ENCODE data around the gene YIPF3.

- no peak for TF ChIP-seq CTCF (IDR thresholded peaks at IDR 0.05)
- TF ChIP-seq SIN3A (IDR thresholded peaks at IDR 0.05; ENCODE audit: borderline replicate concordance, insufficient read depth, low read depth, low read length): no peak
- TF ChIP-seq REST (IDR thresholded peaks at IDR 0.05; ENCODE audit: insufficient read depth in 1 of 2, low read depth in 2 of 2, low read length in 1 of 2): no peak
- TF ChIP-seq POLR2AphosphoS5 (IDR thresholded peaks at IDR 0.05; ENCODE audit: low read depth, low read length): no peak
These were observed 24.7 kb downstream of the YIPF3 start for GRCh38 chr6:43491750-43492661.
